HG02798 (cell line): Measurements from ENCODE around the gene FADS1.

Experiments
- ATAC-seq: cut with Tn5 transposase; IDR thresholded peaks from one replicate; pipeline ENCODE4 v1.9.1; 2021; ENCODE audit warnings: mild to moderate bottlenecking; ENCODE audit not compliant: unreplicated experiment, poor library complexity

The FADS1 gene

DNA sequence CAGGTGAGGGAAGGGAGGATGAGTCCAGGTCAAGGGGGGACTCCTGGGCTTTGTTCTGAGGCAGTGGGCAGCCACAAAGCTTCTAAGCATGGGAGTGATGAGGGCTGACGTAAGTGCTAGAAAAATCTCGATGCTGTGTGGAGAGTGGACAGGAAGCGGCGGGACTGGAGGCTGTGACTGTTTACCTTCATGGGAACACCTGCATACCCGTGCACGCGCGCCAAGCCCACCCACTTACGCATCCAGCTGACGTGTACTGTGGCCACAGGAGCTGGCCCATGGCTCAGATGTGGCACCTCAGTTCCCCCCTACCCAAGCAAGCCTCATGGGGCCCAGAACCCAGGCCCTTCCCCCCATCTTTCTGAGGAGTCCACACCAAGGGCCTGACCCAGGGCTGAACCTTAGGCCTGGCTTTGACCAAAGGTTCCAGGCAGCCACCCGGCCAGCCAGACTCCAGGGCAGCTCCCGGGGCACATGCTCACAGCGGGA is 50.4 kb downstream of the FADS1 start:
- ATAC-seq = no peak

DNA sequence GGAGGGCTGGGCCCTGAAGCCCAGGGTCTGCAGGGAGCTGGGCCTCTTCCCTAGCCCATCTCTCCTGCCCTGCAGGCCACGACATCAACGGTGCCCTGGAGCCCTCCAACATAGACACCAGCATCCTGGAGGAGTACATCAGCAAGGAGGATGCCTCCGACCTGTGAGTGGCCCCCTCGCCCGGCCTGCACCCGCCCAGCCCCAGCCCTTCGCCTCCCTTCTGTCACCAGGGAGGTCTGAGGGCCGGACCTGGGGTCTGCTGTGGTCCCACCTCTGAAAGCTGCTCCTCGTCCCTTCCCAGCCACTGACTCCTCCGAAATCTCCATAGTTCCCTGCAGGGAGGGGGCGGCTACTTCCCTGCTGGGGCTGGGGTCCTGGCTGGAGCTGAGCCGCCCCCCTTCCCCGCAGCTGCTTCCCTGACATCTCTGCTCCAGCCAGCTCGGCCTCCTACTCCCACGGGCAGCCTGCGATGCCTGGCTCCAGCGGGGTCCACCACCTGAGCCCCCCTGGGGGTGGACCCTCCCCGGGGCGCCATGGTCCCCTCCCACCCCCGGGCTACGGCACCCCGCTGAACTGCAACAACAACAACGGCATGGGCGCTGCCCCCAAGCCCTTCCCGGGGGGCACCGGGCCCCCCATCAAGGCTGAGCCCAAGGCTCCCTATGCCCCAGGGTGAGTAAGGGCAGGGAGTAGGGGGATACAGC is 51.1 kb downstream of the FADS1 start:
- ATAC-seq = no peak

DNA sequence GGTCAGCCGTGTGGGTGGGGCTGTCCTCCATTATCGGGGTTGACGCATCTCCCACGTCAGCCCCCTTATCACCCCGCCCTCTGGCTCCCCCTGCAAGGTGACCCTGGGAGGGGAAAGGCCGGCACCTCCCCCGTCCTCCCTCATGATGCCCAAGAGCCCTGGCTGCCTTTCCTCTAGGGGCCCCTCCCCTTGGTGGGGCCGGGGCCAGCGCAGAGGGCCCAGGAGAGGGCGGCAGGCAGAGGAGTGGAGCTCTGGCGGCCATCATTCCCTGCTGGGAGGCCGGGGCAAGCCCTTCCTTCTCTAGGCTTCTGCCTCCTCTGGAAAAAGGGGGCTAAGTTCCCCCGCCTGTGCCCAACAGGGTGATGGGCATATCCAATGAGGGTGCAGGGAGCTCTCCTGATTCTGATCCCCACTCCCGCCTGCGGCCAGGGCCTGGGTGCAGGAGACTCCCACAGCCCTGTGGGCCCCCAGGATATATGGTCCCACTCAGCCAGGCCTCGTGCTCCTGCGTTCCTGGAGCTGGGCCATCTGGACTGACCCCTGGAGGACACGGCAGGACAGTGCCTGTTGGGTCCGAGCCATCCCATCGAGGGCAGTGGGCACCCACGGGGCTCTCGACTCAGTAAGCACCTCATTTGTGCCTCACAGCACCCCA is 52.1 kb downstream of the FADS1 start:
- ATAC-seq = no peak

DNA sequence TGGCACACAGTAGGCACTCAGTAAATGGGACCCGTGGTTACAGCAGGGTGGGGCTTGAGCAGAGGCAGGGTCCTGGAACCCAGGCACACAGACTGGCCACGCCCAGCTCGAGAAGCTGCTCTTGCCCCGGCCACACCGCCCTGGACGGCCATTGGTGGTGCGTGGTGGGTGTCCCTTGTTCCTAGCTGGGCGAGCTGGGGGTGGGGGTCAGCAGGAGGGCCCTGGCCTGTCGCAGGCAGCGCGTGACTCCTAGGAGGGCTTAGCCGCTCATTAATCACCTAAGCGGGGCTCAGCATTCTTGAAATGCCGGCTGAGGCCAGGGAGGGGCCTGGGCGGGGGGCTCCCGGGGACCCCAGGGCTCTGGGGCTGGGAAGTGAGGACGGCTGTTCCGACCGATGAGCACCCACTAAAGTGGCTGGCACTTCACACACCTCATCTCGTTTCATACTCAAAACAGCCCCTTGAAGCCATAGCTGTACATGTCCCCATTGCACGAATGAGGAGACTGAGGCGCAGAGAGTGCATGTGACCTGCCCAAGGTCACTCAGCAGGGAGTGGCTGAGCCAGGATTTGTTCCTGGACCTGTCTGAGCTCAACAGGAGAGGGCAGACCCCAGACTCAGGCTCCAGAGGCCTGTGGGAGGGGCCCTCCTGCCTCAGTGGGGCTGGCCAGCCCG is 52.7 kb downstream of the FADS1 start:
- ATAC-seq = no peak

DNA sequence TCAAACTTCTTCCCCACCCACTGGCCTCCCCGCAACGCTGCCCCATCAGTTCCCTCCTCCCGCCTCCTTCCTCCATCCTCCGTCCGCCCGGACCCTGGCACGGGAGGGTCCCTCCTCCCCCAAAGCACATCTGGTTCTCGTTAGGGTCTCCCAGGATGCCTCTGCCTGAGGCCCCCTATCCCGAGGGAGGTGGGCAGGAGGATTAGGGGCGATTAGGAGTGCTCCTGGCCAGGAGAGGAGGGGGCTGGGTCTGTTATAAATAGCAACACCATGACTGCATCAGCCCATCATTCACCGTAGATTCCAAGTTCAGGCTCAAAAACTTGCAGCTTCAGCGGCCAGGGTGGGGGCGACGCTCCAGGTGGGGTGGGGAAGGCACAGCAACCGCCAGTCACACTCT is 54.0 kb downstream of the FADS1 start:
- ATAC-seq = no peak

DNA sequence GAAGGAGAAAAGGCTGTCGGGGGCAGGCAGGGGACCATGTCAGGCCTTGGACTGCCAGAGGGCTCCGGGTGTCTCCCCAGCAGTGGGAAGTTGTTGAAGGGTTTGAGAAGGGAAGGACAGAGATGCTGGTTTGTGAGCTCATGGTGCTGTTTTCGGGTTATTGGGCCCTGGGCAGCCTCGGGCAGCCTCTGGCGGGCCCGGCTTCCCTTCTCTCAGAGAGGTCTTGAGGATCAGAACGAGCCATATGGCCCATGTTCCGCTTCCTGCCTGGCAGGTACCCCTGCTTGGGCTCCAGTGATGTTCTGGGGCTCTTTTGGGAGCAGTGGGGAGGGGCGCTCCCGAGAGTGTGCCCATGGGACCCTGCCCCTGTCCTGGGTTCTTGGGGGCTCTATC is 54.6 kb downstream of the FADS1 start:
- ATAC-seq = no peak

DNA sequence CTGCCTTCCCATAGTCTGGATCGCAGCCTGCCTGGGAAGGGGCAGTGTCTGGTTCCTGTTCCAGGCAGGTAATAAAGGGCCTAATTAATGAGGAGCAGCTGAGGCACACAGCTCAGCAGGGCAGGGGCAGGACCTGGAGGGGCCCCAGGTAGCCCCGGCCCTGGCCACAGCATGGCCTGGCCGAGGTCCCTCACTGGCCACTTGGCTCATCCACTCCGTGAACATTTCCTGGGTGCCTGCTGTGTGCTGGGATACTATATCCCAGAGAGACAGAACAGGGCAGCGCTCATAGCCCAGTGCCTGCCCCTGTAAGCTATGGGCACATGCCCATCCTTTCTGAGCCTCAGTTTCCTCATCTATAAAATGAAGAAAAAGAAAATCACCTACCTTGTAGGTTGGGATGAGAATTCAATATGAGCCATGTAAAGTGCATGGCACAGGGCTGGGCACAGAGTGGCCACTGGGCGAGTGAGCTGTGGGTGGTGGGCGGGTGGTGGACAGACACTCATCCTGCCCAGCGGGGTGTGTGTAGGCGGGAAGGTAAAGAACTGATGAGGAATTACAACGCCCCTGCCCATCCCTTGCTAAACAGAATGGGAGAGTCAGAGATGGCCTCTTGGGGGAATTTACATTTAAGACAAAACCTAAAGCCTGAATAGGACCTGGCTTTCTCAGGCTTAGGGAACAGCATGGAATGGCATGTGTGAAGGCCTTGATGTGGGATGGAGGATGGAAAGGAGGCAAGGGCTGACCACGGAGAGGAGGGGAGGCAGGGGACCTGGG is 55.2 kb downstream of the FADS1 start:
- no peak for ATAC-seq

DNA sequence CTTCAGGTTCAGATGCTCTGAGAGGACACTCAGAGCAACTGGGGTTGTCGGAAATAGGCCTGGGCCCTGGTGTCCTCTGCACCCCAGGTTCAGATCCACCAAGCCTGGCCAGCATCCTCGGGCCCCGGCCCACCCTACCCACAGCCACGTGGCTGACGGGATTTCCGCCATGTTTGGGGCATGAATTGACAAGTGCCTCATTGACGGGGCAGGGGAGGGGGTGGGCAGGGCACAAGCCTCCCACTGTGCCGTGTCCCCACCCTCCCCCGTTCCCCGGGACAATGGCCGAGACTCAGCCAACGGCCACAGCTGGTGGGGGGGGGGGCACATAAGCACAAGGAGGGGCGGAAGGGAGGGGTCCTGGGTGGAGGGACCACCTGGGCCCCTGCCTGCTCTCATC is 55.9 kb downstream of the FADS1 start:
- no peak for ATAC-seq

DNA sequence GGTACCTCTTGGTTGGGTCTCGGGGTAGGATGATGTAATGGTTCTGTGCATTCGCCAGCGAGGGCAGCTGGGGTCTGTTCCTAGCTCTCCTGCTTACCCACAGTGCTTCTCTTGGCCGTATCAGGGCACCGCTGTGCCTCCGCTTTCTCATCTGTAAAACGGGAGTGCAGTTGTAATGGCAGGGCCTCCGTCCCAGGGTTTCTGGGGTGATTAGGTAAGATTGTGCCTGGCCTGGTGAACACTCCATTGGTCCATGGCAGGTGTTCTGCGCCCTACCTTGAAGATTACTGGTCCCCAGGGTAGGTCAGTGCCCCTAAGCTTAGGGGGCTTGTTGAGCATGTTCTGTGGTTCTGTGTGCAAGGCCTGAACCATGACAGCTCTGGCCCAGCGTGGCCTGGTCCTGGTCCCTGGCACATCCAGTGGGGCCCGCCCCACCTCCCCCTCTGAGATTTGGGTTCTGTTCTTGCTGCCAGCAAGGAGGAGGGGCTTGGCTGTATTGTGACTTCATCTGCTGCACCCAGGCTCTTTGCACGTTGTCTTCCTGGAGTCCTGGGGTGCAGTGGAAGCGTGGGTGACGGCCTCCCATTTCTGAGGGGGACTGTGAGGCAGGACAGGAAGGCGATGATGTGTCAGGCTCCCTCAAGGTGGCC is 59.5 kb downstream of the FADS1 start:
- no peak for ATAC-seq

DNA sequence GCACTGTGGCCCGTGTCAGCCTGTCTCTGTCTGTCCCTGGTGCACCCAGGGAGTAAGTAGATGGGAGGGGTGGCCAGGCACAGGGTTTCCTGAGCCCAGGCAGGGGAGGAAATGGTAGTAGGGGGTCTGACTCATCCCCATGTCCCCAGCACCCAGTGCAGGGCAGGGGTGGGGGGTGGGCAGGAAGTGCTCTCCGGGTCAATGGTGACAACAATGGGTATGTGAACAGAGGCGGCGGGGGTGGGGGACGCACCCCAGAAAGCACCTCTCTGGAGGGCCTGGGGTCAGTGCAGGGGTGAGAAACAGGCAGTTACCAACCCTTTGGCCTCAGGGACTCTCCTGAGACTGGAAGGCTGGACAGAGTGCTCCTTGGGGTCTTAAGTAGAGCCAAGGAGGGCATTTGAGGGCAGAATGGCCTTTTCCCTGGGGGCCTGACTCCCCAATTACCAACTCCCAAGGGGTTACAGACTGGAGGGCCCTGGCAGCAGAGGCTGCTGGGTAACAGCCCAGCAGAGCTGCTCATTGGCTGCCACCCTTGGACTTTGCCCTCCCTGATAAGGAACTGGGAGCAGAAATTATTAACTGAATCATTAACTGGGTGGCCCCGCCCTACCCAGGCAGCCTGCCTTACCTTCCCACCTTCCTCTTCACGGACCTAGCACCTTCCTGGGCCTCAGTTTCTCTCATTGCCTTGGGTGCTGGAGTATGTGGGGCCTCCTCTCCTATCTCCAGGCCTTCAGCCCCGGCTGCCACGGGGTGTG is 60.2 kb downstream of the FADS1 start:
- peak; percentile 45 for ATAC-seq

DNA sequence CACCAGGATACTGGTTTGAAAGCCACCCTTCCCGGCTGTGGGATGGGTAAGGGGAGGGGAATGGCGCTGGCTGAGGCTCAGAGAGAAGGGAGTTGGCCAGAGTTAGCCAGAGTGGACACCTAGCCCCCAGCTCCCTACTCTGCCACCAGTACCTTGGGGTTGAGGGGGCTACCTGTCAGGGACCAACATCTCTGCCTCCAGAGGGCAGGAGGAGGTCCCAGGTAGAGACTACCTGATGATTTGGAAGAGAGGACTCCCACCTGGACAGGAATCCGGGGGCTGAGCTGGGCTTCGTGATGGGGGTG is 60.7 kb downstream of the FADS1 start:
- no peak for ATAC-seq

DNA sequence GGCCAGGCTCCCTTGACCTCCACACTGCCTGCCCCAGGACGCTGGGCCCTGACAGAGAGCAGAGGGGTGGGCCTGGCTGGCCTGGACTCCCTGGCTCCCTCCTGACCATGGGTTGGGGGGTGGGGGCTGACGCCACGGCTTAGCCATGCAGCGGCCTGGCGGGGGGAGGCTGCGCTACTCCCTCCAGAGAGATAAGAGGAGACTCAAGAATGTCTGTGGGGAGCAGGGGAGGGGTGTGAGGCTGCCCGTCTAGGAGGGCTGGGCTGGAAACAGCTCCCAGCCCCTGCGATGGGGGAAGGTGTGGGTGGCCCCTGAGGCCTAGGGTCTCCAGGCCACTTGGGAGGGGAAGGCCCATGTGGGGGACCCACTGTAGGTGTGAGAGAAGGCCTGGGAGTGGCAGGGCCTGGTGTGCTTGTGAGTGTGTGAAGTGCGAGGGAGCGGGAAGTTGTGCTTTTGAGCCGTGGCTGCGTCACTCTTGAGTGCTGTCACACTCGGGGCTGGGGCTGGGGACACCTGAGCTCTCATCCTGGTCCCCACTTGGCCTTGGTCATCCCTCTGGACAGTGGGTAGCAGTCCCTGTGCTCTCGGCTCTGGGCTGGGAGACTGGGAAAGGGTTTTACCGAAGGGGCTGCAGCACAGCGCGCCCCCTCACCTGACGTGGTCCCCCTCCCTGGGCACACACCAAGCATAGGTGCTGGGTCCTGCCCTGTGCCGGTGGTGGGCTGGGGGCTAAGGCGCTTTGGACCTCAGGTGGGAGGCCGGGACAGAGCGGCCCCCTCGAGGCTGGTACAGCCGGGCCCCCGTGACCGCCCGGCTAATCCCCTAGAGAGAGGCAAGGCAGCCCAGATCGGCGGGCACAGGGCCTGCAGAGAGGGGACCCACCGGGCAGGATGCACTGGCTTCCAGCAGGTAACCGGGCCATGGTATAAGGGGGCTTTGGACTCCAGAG is 62.0 kb downstream of the FADS1 start:
- no peak for ATAC-seq

DNA sequence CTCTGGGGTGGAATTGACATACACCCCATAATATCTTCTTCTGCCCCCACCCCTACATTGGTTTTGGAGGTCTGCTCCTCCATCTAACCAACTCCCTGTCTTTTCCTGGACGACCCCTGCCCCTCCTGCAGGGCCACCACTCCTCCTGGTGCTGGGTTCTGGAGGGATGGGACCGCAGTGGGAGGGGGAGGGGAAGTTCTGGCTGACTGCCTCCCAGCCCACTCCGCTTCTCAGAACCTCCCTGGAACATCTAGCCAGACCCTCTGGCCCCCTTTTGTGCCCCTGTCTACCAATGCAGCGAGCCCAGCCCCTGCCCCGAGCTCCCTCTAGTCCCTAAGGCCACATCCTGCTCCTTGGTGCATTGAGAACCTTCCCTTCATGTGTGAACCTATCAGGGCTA is 63.1 kb downstream of the FADS1 start:
- ATAC-seq = no peak

DNA sequence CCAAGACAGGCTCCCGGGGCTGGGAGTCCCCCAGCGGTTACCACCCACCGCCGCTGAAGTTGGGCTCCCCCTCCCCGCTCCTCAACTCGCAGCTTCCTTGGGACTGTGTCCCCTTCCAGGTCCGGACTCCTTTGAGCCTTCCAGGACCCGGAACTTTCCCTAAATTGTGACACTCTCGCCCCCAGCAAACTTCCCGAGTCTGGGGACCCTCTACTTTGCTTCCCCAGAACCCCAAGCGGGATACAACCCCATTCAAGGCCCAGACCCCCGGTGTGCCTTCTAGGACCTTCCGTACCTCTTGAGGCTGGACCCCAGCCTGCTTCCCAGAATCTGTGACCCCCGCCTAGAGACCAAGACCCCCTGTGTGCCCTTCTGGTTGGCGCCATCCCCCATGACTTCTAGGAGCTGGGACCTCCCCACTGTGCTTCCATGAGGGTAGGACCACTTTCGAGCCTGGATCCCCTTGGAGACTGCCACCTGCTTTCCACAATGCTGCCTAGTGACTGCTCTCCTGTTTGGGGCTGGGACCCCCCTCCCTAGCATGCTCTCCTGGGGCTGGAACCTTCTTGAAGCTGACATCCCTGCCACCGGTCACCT is 63.8 kb downstream of the FADS1 start:
- no peak for ATAC-seq

DNA sequence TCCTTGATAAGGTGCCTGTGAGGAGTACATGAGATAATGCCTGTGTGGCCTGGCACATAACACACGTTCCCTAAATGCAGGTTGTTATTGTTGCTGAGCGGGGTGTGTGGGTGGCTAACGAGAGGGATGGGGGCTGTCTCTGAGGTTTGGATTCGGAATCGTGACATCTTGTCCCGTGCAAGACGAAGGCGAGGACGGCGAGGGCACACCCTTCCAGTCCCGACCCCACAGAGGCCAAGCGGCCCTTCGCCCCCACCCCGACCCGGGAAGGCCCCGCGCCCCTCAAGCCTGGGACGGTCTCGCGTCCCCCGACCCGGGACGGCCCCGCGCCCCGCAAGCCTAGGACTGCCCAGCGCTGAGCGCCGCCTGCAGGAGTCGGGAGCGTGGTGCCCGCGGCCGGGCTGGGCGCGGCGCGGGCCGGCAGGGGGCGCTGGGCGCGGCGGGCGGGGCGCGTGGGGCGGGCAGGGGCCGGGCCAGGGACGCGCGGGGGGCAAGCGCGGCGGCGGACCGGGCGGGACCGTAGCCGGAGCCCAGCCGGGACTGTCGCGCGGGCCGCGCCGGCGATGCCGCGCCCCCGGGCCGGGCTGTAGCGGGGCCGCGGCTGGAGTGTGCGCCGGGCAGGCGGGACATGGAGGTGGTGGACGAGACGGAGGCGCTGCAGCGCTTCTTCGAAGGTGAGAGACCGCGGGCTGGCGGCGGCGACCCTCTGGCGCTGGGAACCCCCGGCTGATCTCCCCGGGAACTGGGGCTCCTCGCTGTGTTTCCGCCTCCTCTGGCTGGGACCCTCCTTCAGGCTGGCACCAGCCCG is 64.5 kb downstream of the FADS1 start, which contains the start of gene MYRF:
Gene MYRF (plus strand): TSS at position 520 of the 808 bp plus-strand sequence. CDS start 109 bp downstream, at position 629.
- peak; percentile 47 for ATAC-seq

DNA sequence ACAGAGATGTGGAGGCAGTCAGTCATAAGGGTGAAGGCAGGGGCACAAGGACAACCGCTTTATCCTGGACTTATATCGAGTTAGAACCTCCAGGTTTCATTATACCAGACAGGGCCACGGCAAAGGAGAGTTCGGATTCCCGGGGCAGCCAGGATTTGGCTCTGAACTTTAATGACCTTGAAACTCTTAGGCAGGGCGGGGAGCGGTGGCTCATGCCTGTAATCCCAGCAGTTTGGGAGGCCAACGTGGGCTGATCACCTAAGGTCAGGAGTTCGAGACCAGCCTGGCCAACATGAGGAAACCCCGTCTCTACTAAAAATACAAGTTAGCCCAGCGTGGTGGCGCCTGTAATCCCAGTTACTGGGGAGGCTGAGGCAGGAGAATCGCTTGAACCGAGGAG is 65.4 kb downstream of the FADS1 start:
- no peak for ATAC-seq

DNA sequence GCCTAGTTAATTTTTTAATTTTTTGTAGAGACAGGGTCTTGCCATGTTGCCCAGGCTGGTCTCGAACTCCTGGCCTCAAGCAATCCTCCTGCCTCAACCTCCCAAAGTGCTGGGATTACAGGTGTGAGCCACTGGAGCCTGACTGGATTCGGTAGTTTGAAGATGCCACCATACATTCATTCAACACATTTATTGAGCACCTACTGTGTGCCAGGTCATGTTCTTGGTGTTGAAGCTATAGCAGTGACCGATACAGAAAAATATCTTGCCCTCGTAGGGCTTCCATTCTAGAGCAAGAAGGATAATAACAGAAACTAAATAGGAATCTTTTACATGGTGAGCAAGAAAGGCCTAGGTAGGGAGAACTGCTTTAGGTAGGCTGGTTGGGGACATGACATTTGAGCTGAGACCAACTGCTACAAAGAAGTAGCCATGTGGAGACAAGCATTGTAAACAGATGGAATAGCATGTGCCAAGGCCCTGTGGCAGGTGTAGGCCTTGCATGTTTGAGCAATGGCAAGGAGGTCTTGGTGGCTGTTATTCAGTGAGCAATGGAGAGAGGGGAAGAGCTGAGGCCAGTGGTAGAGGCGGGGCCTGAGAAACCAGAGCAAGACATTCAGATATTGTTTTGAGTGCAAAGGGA is 66.1 kb downstream of the FADS1 start:
- ATAC-seq = no peak
